ENCODE data around the gene HS3ST6.

The HS3ST6 gene

DNA sequence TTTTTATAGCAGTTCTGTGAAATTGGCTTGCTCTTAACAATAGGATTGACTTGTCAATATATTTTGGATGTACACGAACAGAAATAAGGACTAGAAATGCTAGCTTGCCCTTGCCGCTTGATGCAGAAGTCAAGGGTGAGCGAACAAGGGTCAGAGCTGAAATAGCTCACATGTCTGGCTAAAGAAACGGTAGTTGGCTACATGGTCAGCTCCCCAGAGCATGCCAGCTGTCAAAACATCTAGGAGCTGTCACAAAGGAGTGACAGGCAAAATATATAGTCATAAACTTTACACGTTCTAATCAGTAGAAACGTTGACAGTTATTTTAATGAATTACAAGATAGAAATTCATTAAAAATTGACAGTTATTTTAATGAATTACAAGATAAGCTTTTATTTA lies 43.4 kb downstream of the HS3ST6 start:
- Histone ChIP-seq H3K36me3 (ENCODE audit: insufficient read depth, low read length) (no peaks in the 10 kb centered on the region), H3K27ac (no peak overlapping the region), H3K9ac (ENCODE audit: insufficient read length) (no peak overlapping the region), H3K4me3 (no peak overlapping the region), H3K9me3 (ENCODE audit: low read depth, low read length) (no peaks in the 10 kb centered on the region)
- TF ChIP-seq FOXP2 (optimal IDR thresholded peaks at IDR 0.05; ENCODE audit: control extremely low read depth, extremely low read length, insufficient read depth) = no peak
- no peak for TF ChIP-seq POLR2AphosphoS5 (IDR thresholded peaks at IDR 0.05; ENCODE audit: borderline replicate concordance, low read depth, low read length)
- no peak for DNase-seq (ENCODE audit: low read depth, low spot score)

DNA sequence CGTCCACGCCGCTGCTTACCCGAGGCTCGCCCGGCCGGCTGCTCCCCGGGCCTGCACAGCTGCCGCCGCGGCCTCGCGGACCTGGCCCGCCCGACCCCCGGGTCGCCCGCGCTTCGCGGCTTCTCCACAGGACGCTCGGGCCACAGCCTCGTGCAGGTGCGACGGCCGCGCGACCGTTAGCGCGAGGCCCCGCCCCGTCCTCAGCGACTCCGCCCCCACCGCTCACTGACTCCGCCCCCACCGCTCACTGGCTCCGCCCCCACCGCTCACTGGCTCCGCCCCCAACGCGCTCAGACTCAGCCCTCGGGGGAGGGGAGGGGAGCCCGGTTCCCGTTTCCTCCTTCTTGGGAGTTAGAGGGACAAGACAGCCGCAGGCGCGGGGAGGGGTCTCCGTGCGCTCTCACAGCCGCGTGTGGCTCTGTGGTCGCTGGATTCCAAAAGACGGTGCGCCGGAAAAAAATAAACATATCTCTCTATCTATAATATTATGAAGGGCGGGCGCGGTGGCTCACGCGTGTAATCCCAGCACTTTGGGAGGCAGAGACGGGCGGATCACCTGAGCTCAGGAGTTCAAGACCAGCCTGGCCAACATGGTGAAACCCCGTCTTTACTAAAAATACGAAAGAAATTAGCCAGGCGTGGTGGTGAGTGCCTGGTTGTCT lies 46.1 kb downstream of the HS3ST6 start, which contains the start of gene MEIOB:
MEIOB (minus strand) TSS at position 191 of the 662 bp plus-strand sequence. CDS start 3,989 bp downstream, outside the sequence.
- H3K9me3 ChIP-seq (ENCODE audit: low read depth, low read length) = no peaks in the 10 kb centered on the region
- no peak for TF ChIP-seq FOXP2 (optimal IDR thresholded peaks at IDR 0.05; ENCODE audit: control extremely low read depth, extremely low read length, insufficient read depth)
- TF ChIP-seq POLR2AphosphoS5 (IDR thresholded peaks at IDR 0.05; ENCODE audit: borderline replicate concordance, low read depth, low read length) = no peak; the same call in 1 of the 2 replicates
- no peak for TF ChIP-seq EZH2 (IDR thresholded peaks at IDR 0.05)
- H3K4me3 ChIP-seq = peak within 1 kb of the TSS; percentile 70
- DNase-seq (ENCODE audit: low read depth, low spot score) = no peak
- H3K9ac ChIP-seq (ENCODE audit: insufficient read length) = no peak within 1 kb of the TSS
- no peak within 1 kb of the TSS for H3K27ac ChIP-seq
- H3K36me3 ChIP-seq (ENCODE audit: insufficient read depth, low read length) = no peaks in the 10 kb centered on the region

DNA sequence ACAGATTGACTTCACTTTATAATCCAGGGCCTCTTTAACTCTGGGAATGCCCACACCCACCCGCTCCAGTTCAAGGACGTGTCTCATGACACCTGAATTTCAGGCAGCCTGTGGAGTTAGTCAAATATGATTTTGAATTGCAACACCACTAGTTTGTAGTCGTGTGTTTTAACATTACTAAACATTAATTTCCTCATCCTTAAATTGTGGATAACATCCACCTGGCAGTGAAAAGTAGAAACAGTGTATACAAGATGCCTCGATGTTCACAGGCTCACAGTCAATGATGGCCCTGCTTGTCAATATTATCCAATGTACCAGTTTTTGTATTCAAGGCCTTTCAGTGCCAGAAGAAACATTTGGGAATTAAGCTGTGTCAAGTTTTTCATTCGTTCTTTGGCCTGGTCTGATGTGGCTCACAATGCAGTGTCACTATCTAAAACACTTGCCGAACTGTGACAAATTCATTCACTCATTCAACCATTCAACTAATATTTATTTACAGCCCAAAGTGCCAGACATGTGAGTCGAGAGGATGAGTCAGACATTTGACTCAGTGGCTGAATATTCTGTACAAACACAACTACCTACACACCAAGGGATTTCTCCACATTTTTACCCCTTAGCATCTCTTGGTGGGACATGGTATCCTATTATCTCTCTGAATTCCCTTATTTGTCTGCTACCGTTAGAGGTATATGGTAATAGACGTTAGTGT lies 47.7 kb downstream of the HS3ST6 start:
- H3K36me3 ChIP-seq (ENCODE audit: insufficient read depth, low read length) = no peaks in the 10 kb centered on the region
- 0 out of 2 replicates have a peak overlapping the region, but pooled peaks have one; percentile 46 for H3K27ac ChIP-seq

GRCh38 chr16:1865902-1866690 lies 52.1 kb downstream of the HS3ST6 start:
- Histone ChIP-seq H3K4me3 (no peak overlapping the region), H3K9ac (ENCODE audit: insufficient read length) (peak overlapping the region; percentile 0), H3K36me3 (ENCODE audit: insufficient read depth, low read length) (no peaks in the 10 kb centered on the region), H3K27ac (no peak overlapping the region), H3K9me3 (ENCODE audit: low read depth, low read length) (no peaks in the 10 kb centered on the region)
- DNase-seq (ENCODE audit: low read depth, low spot score) = no peak
- TF ChIP-seq FOXP2 (optimal IDR thresholded peaks at IDR 0.05; ENCODE audit: control extremely low read depth, extremely low read length, insufficient read depth) (no peak), EZH2 (IDR thresholded peaks at IDR 0.05) (no peak), POLR2AphosphoS5 (IDR thresholded peaks at IDR 0.05; ENCODE audit: borderline replicate concordance, low read depth, low read length) (no peak)

More for the DNA sequence above, 47.7 kb downstream of the HS3ST6 start:
- TF ChIP-seq EZH2 (IDR thresholded peaks at IDR 0.05) = no peak
- TF ChIP-seq FOXP2 (optimal IDR thresholded peaks at IDR 0.05; ENCODE audit: control extremely low read depth, extremely low read length, insufficient read depth) = no peak
- TF ChIP-seq POLR2AphosphoS5 (IDR thresholded peaks at IDR 0.05; ENCODE audit: borderline replicate concordance, low read depth, low read length) = no peak
- Histone ChIP-seq H3K4me3 (no peak overlapping the region), H3K9ac (ENCODE audit: insufficient read length) (no peak overlapping the region), H3K9me3 (ENCODE audit: low read depth, low read length) (no peaks in the 10 kb centered on the region)
- no peak for DNase-seq (ENCODE audit: low read depth, low spot score)

DNA sequence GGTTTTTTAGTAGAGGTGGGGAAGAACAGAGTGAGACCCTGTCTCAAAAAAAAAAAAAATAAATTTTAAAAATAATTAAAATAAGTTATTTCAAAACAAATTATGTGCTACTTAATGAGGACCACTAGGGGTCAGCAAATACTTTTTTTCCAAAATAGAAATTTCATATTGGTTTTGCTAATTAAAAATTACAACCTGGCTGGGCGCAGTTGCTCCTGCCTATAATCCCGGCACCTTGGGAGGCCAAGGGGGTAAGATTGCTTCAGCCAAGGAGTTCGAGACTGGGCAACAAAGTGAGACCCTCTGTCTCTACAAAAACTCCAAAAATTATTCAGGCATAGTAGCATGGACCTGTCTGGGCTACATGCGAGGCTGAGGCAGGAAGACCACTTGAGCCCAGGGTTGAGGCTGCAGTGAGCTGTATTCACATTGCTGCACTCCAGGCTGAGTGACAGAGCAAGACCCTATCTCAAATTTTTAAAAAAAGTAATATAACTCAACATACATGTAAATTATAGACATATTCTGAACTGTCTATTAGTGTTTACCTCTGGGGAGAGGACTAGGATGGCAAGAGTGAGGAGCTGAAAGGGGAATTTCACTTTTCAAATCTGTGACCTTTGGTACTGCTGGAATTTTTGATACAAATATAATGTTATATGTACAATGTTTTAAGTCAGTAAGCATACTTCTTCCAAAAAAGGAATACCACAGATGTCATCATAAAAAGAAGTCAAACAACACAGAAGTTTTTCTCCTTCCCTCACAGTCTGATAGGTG lies 54.3 kb downstream of the HS3ST6 start:
- DNase-seq (ENCODE audit: low read depth, low spot score) = peak; percentile 20
- Histone ChIP-seq H3K9me3 (ENCODE audit: low read depth, low read length) (no peaks in the 10 kb centered on the region), H3K9ac (ENCODE audit: insufficient read length) (no peak overlapping the region), H3K4me3 (no peak overlapping the region), H3K27ac (no peak overlapping the region), H3K36me3 (ENCODE audit: insufficient read depth, low read length) (no peaks in the 10 kb centered on the region; the same call in 1 of the 2 replicates)
- TF ChIP-seq POLR2AphosphoS5 (IDR thresholded peaks at IDR 0.05; ENCODE audit: borderline replicate concordance, low read depth, low read length) (no peak), FOXP2 (optimal IDR thresholded peaks at IDR 0.05; ENCODE audit: control extremely low read depth, extremely low read length, insufficient read depth) (no peak), EZH2 (IDR thresholded peaks at IDR 0.05) (no peak)

DNA sequence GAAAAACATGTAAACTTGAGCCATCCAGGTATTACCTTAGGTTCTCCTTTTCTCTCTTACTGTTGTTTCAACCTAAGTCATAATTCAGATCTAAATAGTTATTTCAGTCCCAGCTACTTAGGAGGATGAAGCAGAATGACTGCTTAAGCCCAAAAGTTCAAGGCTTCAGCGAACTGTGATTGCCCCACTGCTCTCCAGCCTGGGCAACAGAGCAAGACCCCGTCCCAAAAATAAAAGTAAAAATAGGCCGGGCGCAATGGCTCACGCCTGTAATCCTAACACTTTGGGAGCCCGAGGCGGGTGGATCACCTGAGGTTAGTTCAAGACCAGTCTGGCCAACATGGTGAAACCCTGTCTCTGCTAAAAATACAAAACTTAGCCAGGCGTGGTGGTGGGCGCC lies 55.8 kb downstream of the HS3ST6 start:
- TF ChIP-seq FOXP2 (optimal IDR thresholded peaks at IDR 0.05; ENCODE audit: control extremely low read depth, extremely low read length, insufficient read depth) = no peak
- TF ChIP-seq POLR2AphosphoS5 (IDR thresholded peaks at IDR 0.05; ENCODE audit: borderline replicate concordance, low read depth, low read length) = no peak
- TF ChIP-seq EZH2 (IDR thresholded peaks at IDR 0.05) = no peak
- Histone ChIP-seq H3K4me3 (no peak overlapping the region), H3K27ac (no peak overlapping the region), H3K9me3 (ENCODE audit: low read depth, low read length) (no peaks in the 10 kb centered on the region), H3K9ac (ENCODE audit: insufficient read length) (no peak overlapping the region), H3K36me3 (ENCODE audit: insufficient read depth, low read length) (peaks cover 3% of the 10 kb centered on the region; the same call in 1 of the 2 replicates)
- DNase-seq (ENCODE audit: low read depth, low spot score) = no peak

DNA sequence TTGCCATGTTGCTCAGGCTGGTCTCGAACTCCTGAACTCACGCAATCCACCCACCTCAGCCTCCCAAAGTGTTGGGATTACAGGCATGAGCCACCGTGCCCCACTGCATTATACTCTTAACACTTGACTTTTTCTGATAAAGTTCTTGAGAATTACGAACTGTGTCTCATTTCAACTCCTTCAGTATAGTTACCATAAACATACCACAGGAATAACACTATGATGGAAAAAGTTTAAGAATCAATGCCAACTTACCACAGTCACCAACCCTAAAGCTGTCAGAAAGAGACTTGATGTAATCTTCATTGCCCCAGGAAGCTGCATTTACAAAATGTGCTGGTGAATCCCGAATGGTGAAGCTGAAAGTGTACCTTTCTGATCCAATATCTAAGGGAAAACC lies 56.5 kb downstream of the HS3ST6 start:
- no peak for TF ChIP-seq POLR2AphosphoS5 (IDR thresholded peaks at IDR 0.05; ENCODE audit: borderline replicate concordance, low read depth, low read length)
- TF ChIP-seq FOXP2 (optimal IDR thresholded peaks at IDR 0.05; ENCODE audit: control extremely low read depth, extremely low read length, insufficient read depth) = no peak
- no peak for TF ChIP-seq EZH2 (IDR thresholded peaks at IDR 0.05)
- H3K9ac ChIP-seq (ENCODE audit: insufficient read length) = no peak overlapping the region
- H3K27ac ChIP-seq = no peak overlapping the region
- DNase-seq (ENCODE audit: low read depth, low spot score) = no peak
- no peak overlapping the region for H3K4me3 ChIP-seq
- peaks cover 3% of the 10 kb centered on the region; the same call in 1 of the 2 replicates for H3K36me3 ChIP-seq (ENCODE audit: insufficient read depth, low read length)
- H3K9me3 ChIP-seq (ENCODE audit: low read depth, low read length) = no peaks in the 10 kb centered on the region
